Bone marrow (tissue), 2 donors: Measurements from ENCODE around the gene ASPHD1.
"Not testable (repeated sequence)": the region's sequence is repeated elsewhere in the genome, so short reads cannot be mapped to it uniquely, and the experiment has no call there.

Experiments
- DNase-seq, 2 donors: peaks; one replicate each; lab custom pipeline; 2025; lab: John Stamatoyannopoulos, UW

The ASPHD1 gene

DNA sequence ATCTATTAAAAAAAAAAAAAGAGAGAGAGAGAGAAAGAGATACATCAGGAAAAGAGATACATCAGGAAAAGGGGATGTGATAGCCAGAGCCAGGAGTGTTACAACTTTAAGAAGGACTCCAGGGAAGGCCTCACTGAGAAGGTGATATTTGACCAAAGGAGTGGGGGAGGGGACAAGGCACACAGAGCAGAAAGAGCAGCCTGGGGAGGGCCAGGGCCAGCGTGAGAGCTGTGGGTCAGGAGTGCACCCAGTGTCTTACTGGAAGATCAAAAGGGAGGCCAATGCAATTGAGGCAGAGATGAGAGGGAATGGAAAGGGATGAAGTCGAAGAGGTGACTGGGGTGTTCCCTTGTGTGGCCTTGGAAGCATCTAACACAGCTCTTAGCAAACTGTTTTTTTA, 7.7 kb downstream of the ASPHD1 start:
- no peak for DNase-seq

- DNase-seq: no peak
These were observed 8.5 kb downstream of the ASPHD1 start for GRCh38 chr16:29908719-29909220.

- DNase-seq: peak in 1 of 2 donors; percentile 31
These were observed 9.1 kb downstream of the ASPHD1 start for GRCh38 chr16:29909391-29909790.

GRCh38 chr16:29909851-29910250, 9.6 kb downstream of the ASPHD1 start:
- not testable (repeated sequence) for DNase-seq

DNA sequence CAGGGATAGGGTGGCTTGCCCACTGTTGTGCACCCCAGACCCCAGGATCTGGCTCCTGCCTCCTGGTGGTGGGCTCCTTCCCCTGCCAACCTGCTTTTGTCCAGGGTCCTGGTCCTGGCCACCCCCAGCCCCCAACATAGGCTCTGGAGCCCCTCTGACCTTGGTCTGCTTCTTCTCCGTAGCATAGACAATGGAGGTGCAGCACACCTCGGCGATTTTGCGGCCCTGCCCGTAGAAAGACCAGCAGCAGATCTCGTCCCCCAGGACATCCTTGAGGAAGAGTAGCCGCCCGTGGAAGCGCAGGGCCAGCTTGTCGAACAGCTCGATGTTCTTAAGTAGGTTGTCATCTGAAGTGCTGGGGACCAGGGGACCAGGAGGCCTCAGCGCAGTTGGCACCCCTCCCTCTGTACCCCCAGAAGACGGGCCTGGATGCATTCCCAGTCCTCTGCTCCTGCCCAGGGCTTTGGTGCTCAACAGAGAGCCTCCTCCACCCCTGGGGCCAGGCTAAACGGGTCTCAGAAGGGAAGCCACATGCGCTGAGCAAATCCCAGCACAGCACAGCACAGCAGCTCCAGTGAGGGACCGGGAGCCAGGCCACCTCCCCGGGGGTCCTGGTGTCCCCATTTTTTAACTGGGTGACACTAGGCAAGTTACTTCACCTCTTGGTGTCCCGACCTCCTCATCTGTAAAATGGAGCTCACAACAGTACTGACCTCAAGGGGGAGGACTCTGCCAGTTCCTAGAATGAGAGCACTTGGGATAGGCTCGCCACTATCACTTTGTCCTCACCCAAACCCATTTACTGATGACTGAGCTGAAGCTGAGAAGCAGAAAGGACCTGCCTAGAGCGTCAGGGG, 10.8 kb downstream of the ASPHD1 start:
- DNase-seq: no peak

DNA sequence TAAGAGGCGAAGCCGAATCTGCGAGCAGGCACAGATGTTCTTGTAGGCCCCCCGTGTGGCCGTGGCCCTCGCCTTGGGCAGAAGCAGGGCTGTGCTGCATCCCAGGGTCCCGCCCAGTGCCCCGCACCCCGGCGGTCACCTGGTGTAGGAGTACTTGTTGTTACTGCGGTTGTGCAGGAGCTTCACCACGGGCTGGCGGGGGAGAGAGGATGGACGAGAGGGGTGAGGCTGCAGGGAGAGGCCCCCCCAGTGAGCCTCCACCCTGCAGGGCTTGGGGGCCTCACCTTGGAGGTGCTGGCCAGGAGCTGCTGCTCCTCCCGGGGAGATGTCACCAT, 11.4 kb downstream of the ASPHD1 start:
- DNase-seq: no peak

DNA sequence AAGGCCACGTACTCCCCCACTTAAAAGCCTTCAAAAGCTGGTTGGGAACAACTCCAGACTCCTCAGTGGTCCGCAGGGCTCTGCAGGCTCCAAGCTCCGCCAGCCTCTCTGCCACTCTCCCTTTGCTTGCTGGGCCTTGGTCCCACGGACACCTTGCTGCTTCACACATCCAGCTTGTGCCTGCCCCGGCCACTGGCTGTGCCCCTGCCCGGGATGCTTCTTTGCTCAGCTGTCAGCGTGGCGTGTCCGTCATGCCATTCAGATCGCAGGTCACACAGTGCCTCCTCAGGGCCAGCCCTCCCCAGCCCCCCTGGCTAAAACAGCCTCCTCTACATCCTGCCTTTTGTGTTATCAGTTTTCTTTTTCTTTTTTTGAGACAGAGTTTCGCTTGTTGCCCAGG, 11.8 kb downstream of the ASPHD1 start:
- no peak for DNase-seq

DNA sequence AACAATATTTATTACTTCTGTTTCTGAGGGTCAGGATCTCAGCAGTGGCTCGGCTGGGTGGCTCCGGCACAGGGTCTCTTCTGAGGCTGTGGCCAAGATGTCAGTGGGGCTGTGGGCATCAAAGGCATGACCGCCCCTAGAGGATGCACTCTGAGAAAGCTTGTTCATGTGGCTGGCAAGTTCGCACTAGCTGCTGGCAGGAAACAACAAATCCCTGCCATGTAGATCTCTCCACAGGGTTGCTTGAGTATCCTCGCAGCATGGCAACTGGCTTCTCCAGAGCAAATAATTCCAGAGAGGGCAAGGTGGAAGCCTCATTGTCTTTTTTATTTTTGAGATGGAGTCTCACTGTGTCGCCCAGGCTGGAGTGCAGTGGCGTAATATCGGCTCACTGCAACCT, 13.2 kb downstream of the ASPHD1 start:
- no peak for DNase-seq

DNA sequence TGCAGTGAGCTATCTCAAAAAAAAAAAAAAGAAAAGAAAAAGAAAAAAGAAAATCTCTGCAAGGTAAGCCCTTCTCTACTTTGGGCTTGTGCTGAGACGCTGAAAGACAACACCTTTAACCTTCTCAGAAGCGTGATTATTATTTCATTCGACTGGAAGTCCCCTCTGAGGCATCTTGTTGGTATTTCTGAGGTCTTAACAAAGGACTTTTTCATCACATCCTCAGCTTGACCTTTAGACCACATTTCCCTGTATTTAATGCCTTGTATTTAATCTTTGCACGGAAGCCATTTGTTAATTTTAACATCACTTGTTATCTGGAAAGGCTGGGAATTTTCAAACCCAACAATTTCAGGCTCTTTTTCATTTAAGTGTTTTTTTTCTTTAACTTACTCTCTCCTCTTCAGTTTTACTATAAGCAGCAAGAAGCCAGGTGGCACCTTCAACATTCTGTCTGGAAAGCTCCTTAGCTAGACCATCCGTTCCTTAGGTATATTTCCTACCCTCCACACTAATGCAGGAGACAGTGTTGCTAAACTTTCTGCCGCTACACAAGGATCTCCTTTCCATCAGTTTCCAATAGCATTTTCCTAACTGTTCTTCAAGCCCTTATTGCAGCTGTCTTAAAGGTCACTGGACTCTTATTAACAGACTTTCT, 15.4 kb downstream of the ASPHD1 start:
- DNase-seq: no peak

DNA sequence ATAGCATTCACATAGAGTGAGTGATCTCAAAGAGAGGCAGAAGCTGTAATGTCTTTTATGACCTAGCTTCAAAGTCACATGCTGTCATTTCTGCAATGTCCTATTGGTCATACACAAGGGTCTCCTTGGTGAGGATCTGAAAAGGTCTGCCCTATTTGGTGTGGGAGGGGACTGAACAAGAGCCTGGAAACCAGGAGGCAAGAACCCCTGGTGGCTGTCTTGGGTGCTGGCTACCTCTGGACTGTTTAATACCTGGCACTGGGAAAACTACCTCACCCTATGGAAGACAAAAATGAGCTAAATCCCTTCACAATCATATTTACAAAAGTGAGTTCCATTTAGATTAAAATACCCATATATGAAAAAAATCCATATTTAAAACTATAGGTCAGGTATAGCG, 16.7 kb downstream of the ASPHD1 start:
- no peak for DNase-seq

DNA sequence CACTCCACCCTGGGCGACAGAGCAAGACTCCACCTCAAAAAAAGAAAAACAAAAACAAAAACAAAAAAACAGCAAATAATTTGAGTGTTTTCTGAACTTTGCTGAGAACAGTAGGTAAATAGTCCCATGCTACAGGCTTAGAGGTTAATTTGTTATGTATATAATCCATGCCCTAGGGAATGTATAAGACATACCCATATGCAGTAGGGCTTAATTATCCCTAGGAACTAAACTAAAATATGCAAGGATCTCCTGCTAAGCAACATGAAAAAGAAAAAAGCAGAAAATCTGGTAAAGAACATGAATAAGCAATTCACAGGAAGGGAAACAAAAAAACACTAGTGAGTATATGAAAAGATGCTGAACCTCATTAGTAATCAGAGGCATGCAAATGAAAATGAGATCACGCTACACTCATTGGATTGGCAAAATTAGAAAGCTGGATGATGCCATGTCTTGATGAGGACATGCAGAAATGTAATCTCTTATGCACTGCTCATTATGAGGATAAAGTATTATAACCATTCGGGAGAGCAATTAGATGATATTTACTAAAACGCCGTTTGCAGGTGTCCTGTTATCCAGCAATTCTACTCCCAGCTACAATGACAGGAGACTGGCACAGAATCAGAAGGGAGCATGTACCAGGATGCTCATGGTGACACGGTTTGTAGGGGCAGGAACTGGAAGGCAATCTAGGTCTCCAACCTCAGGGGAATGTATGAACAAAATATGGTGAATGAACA, 20.2 kb downstream of the ASPHD1 start:
- no peak for DNase-seq

- no peak for DNase-seq
These were observed 20.7 kb downstream of the ASPHD1 start for GRCh38 chr16:29921034-29921385.

DNA sequence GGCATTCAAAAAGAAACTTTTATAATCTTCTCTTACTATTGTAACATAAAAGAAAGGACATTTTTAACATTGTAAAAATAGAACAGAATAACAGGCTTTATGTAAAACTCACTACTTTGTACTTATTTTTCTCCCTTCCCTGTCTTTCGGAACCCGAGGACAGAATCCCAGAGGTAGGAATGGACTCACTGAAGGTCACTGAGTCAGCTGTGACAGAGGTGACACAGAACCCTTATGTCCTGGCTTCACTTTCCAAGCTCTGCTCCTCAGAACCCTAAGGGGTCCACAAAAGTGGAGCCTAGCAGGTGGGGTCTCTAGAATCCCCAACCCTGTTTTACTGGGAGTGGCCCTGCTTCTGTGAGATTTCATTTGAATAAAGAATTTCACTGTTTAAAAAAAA, 22.0 kb downstream of the ASPHD1 start:
- no peak for DNase-seq

- DNase-seq: no peak
These were observed 22.8 kb downstream of the ASPHD1 start for GRCh38 chr16:29922986-29923501.

DNA sequence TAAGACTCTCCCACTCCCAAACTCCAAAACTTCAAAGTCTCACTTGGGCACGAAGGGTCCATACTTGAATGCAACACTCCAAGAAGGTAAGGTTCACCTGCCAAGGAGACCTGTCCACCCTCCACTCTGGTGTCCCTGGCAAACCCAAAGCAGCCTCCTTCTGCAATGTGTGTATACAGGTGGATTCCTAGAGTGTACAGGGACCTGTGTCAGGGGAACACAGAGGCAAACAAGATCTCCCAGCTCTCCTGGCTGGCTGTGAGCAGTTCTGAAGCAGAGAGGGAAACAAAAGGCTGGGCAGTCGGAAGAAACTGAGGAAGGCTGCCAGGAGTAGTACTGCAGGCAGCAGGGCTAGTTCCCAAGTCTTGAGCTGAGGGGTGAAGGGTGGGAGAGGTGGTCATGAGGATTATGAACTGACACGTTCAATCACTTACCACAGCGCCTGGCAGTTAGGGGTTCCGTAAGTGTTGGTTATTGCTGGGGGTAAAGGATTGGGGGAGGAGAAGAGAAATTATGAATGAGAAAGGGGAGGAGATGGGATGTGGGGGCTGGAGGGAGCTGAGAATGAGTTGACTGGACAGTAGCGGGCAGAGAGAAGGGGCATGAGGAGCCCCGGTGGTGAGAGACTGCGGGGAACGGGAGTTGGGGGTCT, 24.9 kb downstream of the ASPHD1 start:
- no peak for DNase-seq

GRCh38 chr16:29925781-29926710, 25.8 kb downstream of the ASPHD1 start, which contains the start of gene KCTD13:
Gene KCTD13, minus strand, starts transcription at chr16:29926226. Its CDS starts 193 bp downstream, at chr16:29926033.
- peak; percentile 63 to 94 for DNase-seq

DNA sequence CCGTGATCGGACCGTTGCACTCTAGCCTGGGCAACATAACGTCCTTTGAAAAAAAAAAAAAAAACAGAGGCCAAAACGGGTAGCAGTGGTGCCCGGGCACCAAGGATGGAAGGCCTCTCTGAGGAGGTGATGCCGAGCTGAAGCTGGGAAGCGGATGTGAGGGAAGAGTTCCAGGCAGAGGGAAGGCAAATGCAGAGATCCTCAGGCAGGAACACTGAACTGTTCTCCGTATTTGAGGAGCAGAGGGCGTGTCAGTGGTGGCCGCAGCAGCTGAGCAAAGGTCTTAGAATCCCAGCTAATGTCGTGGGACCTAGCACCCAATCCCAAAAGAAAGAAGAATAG, 26.4 kb downstream of the ASPHD1 start:
- DNase-seq: no peak

DNA sequence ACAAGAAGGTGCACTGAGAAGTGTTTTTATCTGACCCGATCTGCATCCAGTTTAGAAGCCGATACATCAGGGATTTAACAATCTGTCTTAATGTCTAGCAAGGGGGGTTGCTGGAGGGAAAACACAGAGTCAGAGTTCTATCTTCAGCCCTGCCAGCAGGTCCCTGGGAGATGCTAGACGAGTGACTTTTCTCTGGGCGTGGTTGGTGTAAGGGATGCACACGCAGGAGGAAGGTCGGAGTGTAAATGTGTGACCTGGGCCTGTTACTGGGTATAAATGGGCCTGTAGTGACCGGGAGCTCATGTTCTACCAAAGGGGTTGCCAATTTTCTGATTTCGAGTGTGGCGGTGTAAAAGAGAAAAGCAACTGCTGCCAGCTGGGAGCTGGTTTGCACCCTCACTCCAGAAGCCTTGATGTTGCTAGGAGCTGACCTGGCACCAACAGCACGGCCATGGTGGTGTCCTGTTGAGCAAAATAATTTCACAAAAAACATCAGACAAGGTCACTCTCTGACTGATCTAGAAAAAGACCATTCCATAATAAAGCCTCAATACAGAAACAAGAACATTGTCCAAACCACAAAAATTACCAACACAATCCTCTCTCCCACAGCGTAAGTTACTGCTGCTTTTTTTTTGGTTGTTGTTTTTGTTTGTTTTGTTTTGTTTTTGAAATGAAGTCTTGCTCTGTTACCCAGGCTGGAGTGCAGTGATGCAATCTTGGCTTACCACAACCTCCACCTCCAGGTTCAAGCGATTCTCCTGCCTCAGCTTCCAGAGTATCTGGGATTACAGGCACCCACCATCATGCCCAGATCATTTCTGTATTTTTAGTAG, 27.0 kb downstream of the ASPHD1 start:
- DNase-seq: no peak

- DNase-seq: not testable (repeated sequence)
These were observed 31.5 kb downstream of the ASPHD1 start for GRCh38 chr16:29931750-29932149.

GRCh38 chr16:29940656-29941055, 40.4 kb downstream of the ASPHD1 start:
- no peak for DNase-seq
